KMS-11 (cell line): ENCODE data around the gene LGALS1.
"Not testable (repeated sequence)": the region's sequence is repeated elsewhere in the genome, so short reads cannot be mapped to it uniquely, and the experiment has no call there.

Experiments used
- H2AFZ ChIP-seq: fragments of 200-600 bp; sonication (generic); 2 replicates; pipeline ENCODE4 v1.6.1; 2016; ENCODE audit warnings: antibody characterized with exemption, mixed run types, low read depth
- H3K27ac ChIP-seq: fragments of 200-600 bp; sonication (generic); 2 replicates; pipeline ENCODE4 v1.6.1; 2016; ENCODE audit warnings: mild to moderate bottlenecking, mixed run types
- H3K27me3 ChIP-seq: fragments of 200-600 bp; sonication (generic); 2 replicates; pipeline ENCODE4 v1.6.1; 2017; ENCODE audit warnings: mild to moderate bottlenecking, low read depth, mixed run types, moderate library complexity; ENCODE audit not compliant: insufficient read depth
- H3K36me3 ChIP-seq: fragments of 200-600 bp; sonication (generic); 2 replicates; pipeline ENCODE4 v1.6.1; 2017; ENCODE audit warnings: mild to moderate bottlenecking, mixed run types; ENCODE audit not compliant: insufficient read depth
- H3K4me1 ChIP-seq: fragments of 200-600 bp; sonication (generic); 2 replicates; pipeline ENCODE4 v1.6.1; 2016; ENCODE audit warnings: mild to moderate bottlenecking, low read depth, mixed run types; ENCODE audit not compliant: poor library complexity, severe bottlenecking
- H3K4me2 ChIP-seq: fragments of 200-600 bp; sonication (generic); 2 replicates; pipeline ENCODE4 v1.7.0; 2016; ENCODE audit warnings: mild to moderate bottlenecking, mixed run types
- H3K4me3 ChIP-seq: fragments of 200-600 bp; sonication (generic); IDR thresholded peaks from 2 replicates; pipeline ENCODE4 v1.6.1; 2017; ENCODE audit warnings: low read depth, low read length, mixed read lengths; ENCODE audit not compliant: insufficient read depth
- H3K79me2 ChIP-seq: fragments of 200-600 bp; sonication (generic); 2 replicates; pipeline ENCODE4 v1.6.1; 2016; ENCODE audit warnings: low read depth, mixed run types; ENCODE audit not compliant: insufficient read depth
- H3K9ac ChIP-seq: fragments of 200-600 bp; sonication (generic); 2 replicates; pipeline ENCODE4 v1.6.1; 2016; ENCODE audit warnings: mild to moderate bottlenecking, mixed run types
- H4K20me1 ChIP-seq: fragments of 200-600 bp; sonication (generic); 2 replicates; pipeline ENCODE4 v1.6.1; 2016; ENCODE audit warnings: mild to moderate bottlenecking, mixed run types; ENCODE audit not compliant: insufficient read depth
- TF ChIP-seq, protein P1 (sequence below): fragments of 200-600 bp; sonication (generic); conservative IDR thresholded peaks from 2 replicates; pipeline ENCODE4 v1.6.1; 2017; ENCODE audit warnings: low read depth, mild to moderate bottlenecking, antibody characterized with exemption, low read length, moderate library complexity, mixed read lengths

Gene LGALS1

DNA sequence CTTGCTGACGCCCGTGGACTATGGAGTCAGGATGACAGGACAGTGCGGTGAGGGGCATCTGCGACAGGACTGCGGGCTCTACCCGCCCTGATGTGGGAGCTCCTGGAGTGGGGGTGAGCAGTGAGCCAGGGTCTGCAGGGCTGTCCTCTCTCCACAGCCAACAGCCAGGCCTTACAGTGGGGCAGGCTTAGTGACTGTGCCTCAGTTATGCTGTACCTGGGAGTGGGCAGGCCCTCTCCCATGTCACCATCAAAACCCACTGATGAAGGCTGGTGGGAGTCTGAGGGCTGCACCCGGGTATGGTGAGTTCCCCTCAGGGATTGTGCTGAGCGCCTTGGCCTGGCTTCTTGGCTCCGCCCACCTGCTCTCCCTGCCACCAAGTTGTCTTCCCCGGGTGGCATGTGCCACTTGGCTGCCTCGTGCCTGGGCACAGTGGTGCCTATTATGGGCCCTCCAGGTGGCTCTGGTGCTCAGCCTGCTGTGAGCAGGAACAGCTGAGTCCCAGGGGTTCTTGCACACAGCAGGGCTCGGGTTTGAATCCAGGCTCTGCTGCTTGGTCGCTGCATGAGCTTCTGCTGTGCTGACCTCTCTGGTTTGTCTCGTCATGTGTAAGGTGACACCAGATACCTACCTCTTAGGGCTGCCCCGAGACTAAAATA lies 17.3 kb downstream of the LGALS1 start:
- Histone ChIP-seq H3K36me3 (no peaks in the 10 kb centered on the region; the same call in 1 of the 2 replicates), H3K79me2 (no peaks in the 10 kb centered on the region)
- TF ChIP-seq, protein P1, sequence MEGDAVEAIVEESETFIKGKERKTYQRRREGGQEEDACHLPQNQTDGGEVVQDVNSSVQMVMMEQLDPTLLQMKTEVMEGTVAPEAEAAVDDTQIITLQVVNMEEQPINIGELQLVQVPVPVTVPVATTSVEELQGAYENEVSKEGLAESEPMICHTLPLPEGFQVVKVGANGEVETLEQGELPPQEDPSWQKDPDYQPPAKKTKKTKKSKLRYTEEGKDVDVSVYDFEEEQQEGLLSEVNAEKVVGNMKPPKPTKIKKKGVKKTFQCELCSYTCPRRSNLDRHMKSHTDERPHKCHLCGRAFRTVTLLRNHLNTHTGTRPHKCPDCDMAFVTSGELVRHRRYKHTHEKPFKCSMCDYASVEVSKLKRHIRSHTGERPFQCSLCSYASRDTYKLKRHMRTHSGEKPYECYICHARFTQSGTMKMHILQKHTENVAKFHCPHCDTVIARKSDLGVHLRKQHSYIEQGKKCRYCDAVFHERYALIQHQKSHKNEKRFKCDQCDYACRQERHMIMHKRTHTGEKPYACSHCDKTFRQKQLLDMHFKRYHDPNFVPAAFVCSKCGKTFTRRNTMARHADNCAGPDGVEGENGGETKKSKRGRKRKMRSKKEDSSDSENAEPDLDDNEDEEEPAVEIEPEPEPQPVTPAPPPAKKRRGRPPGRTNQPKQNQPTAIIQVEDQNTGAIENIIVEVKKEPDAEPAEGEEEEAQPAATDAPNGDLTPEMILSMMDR = no peak

GRCh38 chr22:37694131-37694530 lies 18.7 kb downstream of the LGALS1 start:
- H3K27me3 ChIP-seq, H2AFZ ChIP-seq, H3K27ac ChIP-seq, H3K79me2 ChIP-seq, H3K36me3 ChIP-seq, H4K20me1 ChIP-seq, H3K4me1 ChIP-seq, H3K9ac ChIP-seq, H3K4me3 ChIP-seq, H3K4me2 ChIP-seq: not testable (repeated sequence)

More for the DNA sequence above, 17.3 kb downstream of the LGALS1 start:
- no peaks in the 10 kb centered on the region for H3K4me1 ChIP-seq
- H3K27ac ChIP-seq = no peak overlapping the region
- H3K4me3 ChIP-seq = no peak overlapping the region
- no peak overlapping the region for H3K9ac ChIP-seq
- no peaks in the 10 kb centered on the region for H4K20me1 ChIP-seq
- no peak overlapping the region for H3K4me2 ChIP-seq
- no peak overlapping the region for H2AFZ ChIP-seq
- no peaks in the 10 kb centered on the region for H3K27me3 ChIP-seq

GRCh38 chr22:37696260-37696656 lies 20.8 kb downstream of the LGALS1 start:
- not testable (repeated sequence) for H4K20me1 ChIP-seq, H3K9ac ChIP-seq, H3K79me2 ChIP-seq, H3K4me2 ChIP-seq, H3K27me3 ChIP-seq, H3K27ac ChIP-seq, H3K4me1 ChIP-seq, H3K4me3 ChIP-seq, H3K36me3 ChIP-seq, H2AFZ ChIP-seq

GRCh38 chr22:37696657-37697537 lies 21.5 kb downstream of the LGALS1 start, which contains the start of gene TRIOBP:
TRIOBP (plus strand) TSS chr22:37697048; CDS start chr22:37701366, 4,318 bp downstream.
- Histone ChIP-seq H3K36me3 (no peaks in the 10 kb centered on the region; the same call in 1 of the 2 replicates), H3K4me1 (no peaks in the 10 kb centered on the region), H3K79me2 (no peaks in the 10 kb centered on the region), H3K4me2 (no peak within 1 kb of the TSS), H3K27me3 (no peaks in the 10 kb centered on the region), H3K4me3 (no peak within 1 kb of the TSS), H3K9ac (no peak within 1 kb of the TSS), H3K27ac (no peak within 1 kb of the TSS), H4K20me1 (no peaks in the 10 kb centered on the region), H2AFZ (no peak within 1 kb of the TSS)
- TF ChIP-seq, protein P1 = no peak

DNA sequence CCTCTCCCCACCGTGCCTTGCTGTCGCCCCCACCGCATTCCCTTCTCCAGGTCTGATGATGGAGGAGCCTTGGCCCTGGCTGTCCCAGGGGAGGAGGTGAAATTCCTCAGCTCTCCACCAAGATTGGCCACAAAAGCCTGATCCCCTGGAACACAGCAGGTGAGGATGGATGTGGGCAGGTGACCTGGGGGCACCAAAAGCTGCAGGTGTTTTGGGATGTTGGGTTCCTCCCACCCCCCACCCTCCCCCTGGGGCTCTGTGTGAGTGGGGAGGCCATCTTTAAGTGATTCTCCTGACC lies 22.1 kb downstream of the LGALS1 start:
- Histone ChIP-seq H3K27ac (no peak overlapping the region), H3K4me3 (no peak overlapping the region), H4K20me1 (no peaks in the 10 kb centered on the region), H3K9ac (no peak overlapping the region), H3K27me3 (no peaks in the 10 kb centered on the region), H3K4me2 (no peak overlapping the region), H3K79me2 (no peaks in the 10 kb centered on the region), H3K4me1 (no peaks in the 10 kb centered on the region), H3K36me3 (no peaks in the 10 kb centered on the region), H2AFZ (no peak overlapping the region)
- TF ChIP-seq, protein P1 = no peak
